Tibial nerve (tissue), 4 donors: ENCODE data around the gene PPP1R14C. TPM values are rescaled to one million over a fixed set of nuclear protein-coding genes. Genes with fewer than 3 reads are reported as not detected.

Experiments used
- DNase-seq, 2 donors: peaks; one replicate each; pipeline ENCODE4 v3.0.0-alpha.2; 2019; ENCODE audit warnings: low spot score in 2 of 2
- H3K27ac ChIP-seq, 4 donors: fragments of 200-600 bp; sonication (generic) in 3 of 4; one replicate each; pipeline ENCODE4 v1.5.1; 2017 to 2019; ENCODE audit warnings: mild to moderate bottlenecking in 1 of 4
- H3K27me3 ChIP-seq, 2 donors: fragments of 200-600 bp; sonication (generic) in 1 of 2; one replicate each; pipeline versions ENCODE4 v1.5.1 to v1.6.0; 2017 to 2019
- H3K36me3 ChIP-seq, 3 donors: fragments of 200-600 bp; sonication (generic); one replicate each; pipeline ENCODE4 v1.5.1; 2018 to 2019
- H3K4me1 ChIP-seq, 4 donors: fragments of 200-600 bp; sonication (generic) in 3 of 4; one replicate each; pipeline ENCODE4 v1.5.1; 2017 to 2019
- H3K4me3 ChIP-seq, 4 donors: fragments of 200-600 bp; sonication (generic) in 3 of 4; one replicate each; pipeline ENCODE4 v1.5.1; 2017 to 2019; ENCODE audit warnings: mild to moderate bottlenecking in 1 of 4, moderate library complexity in 1 of 4
- H3K9me3 ChIP-seq, 4 donors: fragments of 200-600 bp; sonication (generic) in 3 of 4; one replicate each; pipeline ENCODE4 v1.5.1; 2017 to 2019
- EP300 ChIP-seq, 2 donors: sonication (generic); formaldehyde crosslinking; IDR thresholded peaks; one replicate each; pipeline ENCODE4 v1.6.1; 2017; ENCODE audit warnings: antibody characterized with exemption in 2 of 2, mild to moderate bottlenecking in 1 of 2
- POLR2A ChIP-seq, 2 donors: fragments of 450-650 bp; IDR thresholded peaks; one replicate each; pipeline ENCODE4 v1.6.1; 2017; ENCODE audit warnings: antibody characterized with exemption in 2 of 2, mild to moderate bottlenecking in 2 of 2, moderate library complexity in 2 of 2
- WGBS, 2 donors: methylation state at CpG; one replicate each; pipeline ENCODE4 v1.1.5; 2018; 5-methylcytosine and 5-hydroxymethylcytosine counted together
- total RNA-seq, 4 donors: library from RNA; depleted of rRNA; stranded (reverse); fragments of >200 nt; gene quantifications; one replicate each; pipeline ENCODE4 v1.1.0, GENCODE V29; 2016
- TF ChIP-seq, protein P1 (sequence below), 5 experiments: fragments of 200-600 bp in 3 of 5; fragments of 450-650 bp in 2 of 5; sonication (generic) in 3 of 5; IDR thresholded peaks; one replicate each; pipeline ENCODE4 v1.5.1; 2016 to 2019; ENCODE audit warnings: antibody characterized with exemption in 5 of 5, mild to moderate bottlenecking in 3 of 5, moderate library complexity in 2 of 5

PPP1R14C gene
- total RNA-seq, 4 donors from 2014 or later = 0.42 TPM; not detected in 3

DNA sequence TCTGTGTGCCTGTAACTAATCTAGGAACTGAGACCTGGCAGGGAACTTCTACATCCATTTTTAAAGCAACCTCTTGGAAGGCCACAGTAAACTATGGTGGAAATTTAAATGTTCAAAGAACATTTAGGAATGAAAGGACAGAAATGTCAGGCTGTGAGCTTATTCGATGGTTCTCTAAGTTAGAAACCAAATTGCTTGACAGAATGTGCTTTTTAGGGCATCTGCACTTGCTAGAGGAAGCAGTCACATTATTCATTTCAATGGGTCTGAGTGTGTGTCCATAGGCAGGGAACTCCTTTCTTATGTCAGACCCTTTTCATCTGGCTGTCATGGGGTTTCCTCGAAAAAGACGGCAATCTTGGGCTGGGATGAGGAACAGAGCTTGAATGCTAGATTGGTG lies 84.4 kb downstream of the PPP1R14C start:
- TF ChIP-seq, protein P1, sequence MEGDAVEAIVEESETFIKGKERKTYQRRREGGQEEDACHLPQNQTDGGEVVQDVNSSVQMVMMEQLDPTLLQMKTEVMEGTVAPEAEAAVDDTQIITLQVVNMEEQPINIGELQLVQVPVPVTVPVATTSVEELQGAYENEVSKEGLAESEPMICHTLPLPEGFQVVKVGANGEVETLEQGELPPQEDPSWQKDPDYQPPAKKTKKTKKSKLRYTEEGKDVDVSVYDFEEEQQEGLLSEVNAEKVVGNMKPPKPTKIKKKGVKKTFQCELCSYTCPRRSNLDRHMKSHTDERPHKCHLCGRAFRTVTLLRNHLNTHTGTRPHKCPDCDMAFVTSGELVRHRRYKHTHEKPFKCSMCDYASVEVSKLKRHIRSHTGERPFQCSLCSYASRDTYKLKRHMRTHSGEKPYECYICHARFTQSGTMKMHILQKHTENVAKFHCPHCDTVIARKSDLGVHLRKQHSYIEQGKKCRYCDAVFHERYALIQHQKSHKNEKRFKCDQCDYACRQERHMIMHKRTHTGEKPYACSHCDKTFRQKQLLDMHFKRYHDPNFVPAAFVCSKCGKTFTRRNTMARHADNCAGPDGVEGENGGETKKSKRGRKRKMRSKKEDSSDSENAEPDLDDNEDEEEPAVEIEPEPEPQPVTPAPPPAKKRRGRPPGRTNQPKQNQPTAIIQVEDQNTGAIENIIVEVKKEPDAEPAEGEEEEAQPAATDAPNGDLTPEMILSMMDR (IDR thresholded peaks at IDR 0.05) = no peak
- no peak for TF ChIP-seq EP300 (IDR thresholded peaks at IDR 0.05)
- TF ChIP-seq POLR2A (IDR thresholded peaks at IDR 0.05) = no peak
- Histone ChIP-seq H3K4me3 (no peak overlapping the region), H3K4me1 (no peaks in the 10 kb centered on the region), H3K36me3 (no peaks in the 10 kb centered on the region), H3K27me3 (no peaks in the 10 kb centered on the region), H3K27ac (no peak overlapping the region), H3K9me3 (no peaks in the 10 kb centered on the region)
- WGBS, 2 donors = 78 to 85% methylated on average over 3 of the region's 3 CpGs
- no peak for DNase-seq

DNA sequence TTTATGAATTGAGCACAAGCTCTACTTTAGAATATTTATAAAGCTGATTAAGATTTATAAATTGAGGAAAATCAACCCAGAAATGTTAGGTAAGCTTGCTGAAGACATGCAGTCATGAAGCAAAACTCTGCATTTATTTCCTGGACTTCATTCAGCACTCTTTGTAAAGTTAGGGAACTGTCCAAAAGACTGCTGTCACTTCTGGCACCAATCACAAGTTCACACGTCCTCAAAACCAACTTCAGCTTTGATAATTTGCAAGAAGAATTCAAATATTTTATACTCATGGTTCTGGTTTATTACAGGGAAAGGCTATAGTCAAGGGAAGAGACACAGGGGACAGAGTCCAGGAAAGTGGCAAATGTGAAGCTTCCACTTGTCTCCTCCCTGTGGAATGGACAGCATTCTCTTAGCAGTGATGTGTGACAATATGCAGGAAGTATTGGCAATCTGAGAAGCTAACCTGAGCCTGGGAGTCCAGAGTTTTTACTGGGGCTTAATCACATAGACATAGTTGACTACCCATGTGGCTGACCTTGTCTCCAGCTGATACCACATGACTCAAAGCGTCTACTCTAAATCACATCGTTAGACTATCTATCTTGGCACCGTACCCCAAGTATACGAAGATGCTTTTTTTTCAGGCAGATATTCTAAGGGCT lies 85.4 kb downstream of the PPP1R14C start:
- WGBS, 2 donors = 72% methylated on average over 5 of the region's 5 CpGs
- no peaks in the 10 kb centered on the region for H3K36me3 ChIP-seq
- no peak overlapping the region for H3K27ac ChIP-seq
- no peak for DNase-seq
- no peaks in the 10 kb centered on the region for H3K9me3 ChIP-seq
- no peaks in the 10 kb centered on the region for H3K4me1 ChIP-seq
- H3K4me3 ChIP-seq = no peak overlapping the region
- no peaks in the 10 kb centered on the region for H3K27me3 ChIP-seq
- TF ChIP-seq, protein P1 (IDR thresholded peaks at IDR 0.05) = no peak
- no peak for TF ChIP-seq POLR2A (IDR thresholded peaks at IDR 0.05)
- TF ChIP-seq EP300 (IDR thresholded peaks at IDR 0.05) = no peak

DNA sequence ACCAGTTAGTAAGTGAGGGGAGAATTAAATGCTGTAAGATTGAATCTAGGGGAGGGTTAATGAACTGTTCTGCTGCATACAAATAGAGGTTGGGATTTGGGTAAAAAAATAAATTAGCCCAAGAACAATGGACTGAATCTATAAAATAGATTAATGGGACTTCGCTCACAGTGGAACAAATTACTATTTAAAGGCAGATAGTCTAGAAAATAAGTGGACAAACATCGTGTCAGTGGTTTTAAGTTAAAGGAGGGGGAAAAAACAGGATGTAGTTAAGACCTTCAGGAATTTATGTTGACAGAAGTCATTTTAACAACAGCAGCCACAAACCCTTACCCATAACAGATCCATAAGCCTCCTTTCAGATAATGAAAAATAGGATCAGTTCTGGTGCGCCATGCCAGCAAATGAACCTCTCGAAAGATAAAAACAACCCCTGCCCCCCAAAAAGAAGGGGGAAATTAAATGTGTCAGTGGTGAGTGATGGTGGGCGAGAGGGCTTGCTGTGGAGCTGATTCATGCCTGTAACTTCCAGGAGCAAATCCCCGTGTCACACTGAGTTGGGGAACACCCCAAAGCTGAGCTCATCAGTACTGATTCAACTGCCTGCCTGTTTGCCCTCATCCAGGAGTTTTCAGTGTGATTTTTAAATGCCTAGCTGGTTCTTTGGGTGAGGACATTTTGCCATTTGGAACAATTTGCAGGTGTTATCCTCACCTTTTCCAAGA lies 86.8 kb downstream of the PPP1R14C start:
- whole genome bisulfite sequencing, 2 donors = 61 to 67% methylated on average over 6 of the region's 6 CpGs
- no peak overlapping the region for H3K27ac ChIP-seq
- no peaks in the 10 kb centered on the region for H3K27me3 ChIP-seq
- TF ChIP-seq POLR2A (IDR thresholded peaks at IDR 0.05) (no peak), EP300 (IDR thresholded peaks at IDR 0.05) (no peak)
- TF ChIP-seq, protein P1 (IDR thresholded peaks at IDR 0.05) = no peak
- H3K9me3 ChIP-seq = no peaks in the 10 kb centered on the region
- H3K36me3 ChIP-seq = no peaks in the 10 kb centered on the region
- no peak overlapping the region for H3K4me3 ChIP-seq
- DNase-seq = no peak
- H3K4me1 ChIP-seq = no peaks in the 10 kb centered on the region

DNA sequence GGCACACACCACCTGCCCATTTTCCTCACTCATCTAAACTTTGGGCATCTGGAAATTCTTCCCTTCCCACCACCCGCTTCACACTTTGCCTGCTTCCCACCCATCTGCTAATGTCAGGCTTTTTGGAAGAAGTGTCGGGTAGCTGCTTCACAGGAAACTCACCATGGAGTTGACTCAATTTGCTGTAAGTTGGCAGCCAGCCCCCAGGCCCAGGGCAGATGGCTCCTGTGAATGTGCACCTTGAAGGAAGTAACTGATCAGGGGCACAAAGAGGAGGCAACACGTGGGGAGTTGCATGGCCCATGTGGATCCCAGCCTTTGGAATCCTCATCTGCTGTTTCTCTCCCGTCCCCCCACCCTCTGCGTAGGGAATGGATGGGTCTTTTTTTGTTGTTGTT lies 87.3 kb downstream of the PPP1R14C start:
- Histone ChIP-seq H3K27ac (no peak overlapping the region), H3K4me3 (no peak overlapping the region), H3K27me3 (no peaks in the 10 kb centered on the region), H3K36me3 (no peaks in the 10 kb centered on the region), H3K9me3 (no peaks in the 10 kb centered on the region), H3K4me1 (no peaks in the 10 kb centered on the region)
- 80% methylated on average over 5 of the region's 5 CpGs for WGBS, 2 donors
- no peak for DNase-seq
- TF ChIP-seq POLR2A (IDR thresholded peaks at IDR 0.05) (no peak), EP300 (IDR thresholded peaks at IDR 0.05) (no peak)
- TF ChIP-seq, protein P1 (IDR thresholded peaks at IDR 0.05) = no peak

GRCh38 chr6:150230832-150231524 lies 88.1 kb downstream of the PPP1R14C start:
- DNase-seq = no peak
- 81 to 82% methylated on average over 13 of the region's 13 CpGs for WGBS, 2 donors
- Histone ChIP-seq H3K4me1 (no peaks in the 10 kb centered on the region), H3K4me3 (no peak overlapping the region), H3K27me3 (no peaks in the 10 kb centered on the region), H3K36me3 (no peaks in the 10 kb centered on the region), H3K27ac (no peak overlapping the region), H3K9me3 (no peaks in the 10 kb centered on the region)
- TF ChIP-seq EP300 (IDR thresholded peaks at IDR 0.05) = no peak
- TF ChIP-seq POLR2A (IDR thresholded peaks at IDR 0.05) = no peak
- TF ChIP-seq, protein P1 (IDR thresholded peaks at IDR 0.05) = no peak
